ENCODE results near the gene GPR137. TPM values are rescaled to one million over a fixed set of nuclear protein-coding genes. Genes with fewer than 3 reads are reported as not detected.

Gene GPR137
- total and polyA plus RNA-seq, 2 experiments from 2014 or later, result 16.3 to 32.5 TPM

GRCh38 chr11:64241241-64241490 lies 44.5 kb upstream of the GPR137 start (continued):
- TF ChIP-seq ZNF331 (CRISPR knock-in tag; IDR thresholded peaks at IDR 0.05; ENCODE audit: low read depth) (no peak), ZNF114 (CRISPR knock-in tag; IDR thresholded peaks at IDR 0.05) (no peak), ETS1 (IDR thresholded peaks at IDR 0.05) (no peak), CREB1 (CRISPR knock-in tag; IDR thresholded peaks at IDR 0.05; ENCODE audit: low read depth) (no peak)

DNA sequence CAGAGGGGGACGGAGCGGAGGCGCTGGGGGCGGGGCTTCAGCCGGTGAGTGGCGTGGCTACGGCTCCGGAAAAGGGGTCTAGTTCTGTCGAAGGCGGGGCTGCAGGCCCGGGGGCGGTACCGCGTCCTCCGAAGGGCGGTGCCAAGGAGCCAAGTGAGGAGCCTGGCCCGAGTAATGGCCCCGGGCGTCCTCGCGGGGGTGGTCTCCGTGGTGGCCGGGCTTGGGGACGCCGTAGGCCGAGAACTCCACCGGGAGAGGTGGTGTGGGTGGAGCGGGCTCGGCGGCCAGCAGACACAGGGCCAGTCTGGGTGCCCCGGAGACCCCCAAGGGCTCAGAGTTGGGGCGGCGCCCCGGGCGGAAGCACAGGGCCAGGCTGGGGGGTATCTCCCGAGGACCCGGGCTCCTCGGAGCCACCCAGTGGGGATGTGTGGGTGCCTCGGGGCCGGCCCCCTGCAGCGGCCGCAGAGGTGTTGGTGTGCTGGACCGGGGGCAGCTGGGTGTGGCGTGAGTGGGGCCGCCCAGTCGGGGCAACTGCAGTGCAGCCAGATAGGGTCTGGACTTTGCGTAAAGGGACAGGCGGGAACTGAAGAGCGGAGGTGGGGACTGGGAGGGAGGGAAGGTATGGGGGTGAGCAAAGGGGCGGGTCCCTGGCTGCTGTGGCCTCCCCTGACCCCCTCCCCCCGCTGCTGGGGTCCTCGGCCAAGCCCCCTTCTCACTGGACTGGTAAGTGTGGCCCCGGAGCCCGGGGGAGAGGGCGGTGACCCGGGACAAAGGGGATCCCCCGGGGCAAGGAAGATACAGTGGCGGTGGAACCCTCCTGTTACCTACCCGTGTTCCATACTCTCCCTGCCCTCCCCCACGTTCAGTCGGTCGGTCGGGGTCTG lies 43.9 kb upstream of the GPR137 start:
- Histone ChIP-seq H3K36me3 (ENCODE audit: insufficient read depth) (no peaks in the 10 kb centered on the region), H3K27ac (ENCODE audit: low read depth) (peak overlapping the region; percentile 86; the same call in 1 of the 2 replicates), H4K20me1 (replicated peaks; ENCODE audit: insufficient read depth) (no peaks in the 10 kb centered on the region; the same call in 1 of the 2 replicates), H3F3A (replicated peaks; ENCODE audit: low read depth) (peaks cover 28% of the 10 kb centered on the region), H3K9me2 (ENCODE audit: insufficient read depth) (no peaks in the 10 kb centered on the region), H3K27me3 (ENCODE audit: insufficient read depth) (no peaks in the 10 kb centered on the region), H3K79me2 (replicated peaks; ENCODE audit: insufficient read depth) (peaks cover 26% of the 10 kb centered on the region), H3K4me3 (peak overlapping the region; percentile 97), H3K4me1 (ENCODE audit: insufficient read depth) (peaks cover 17% of the 10 kb centered on the region; the same call in 1 of the 2 replicates), H3K4me2 (peak overlapping the region; percentile 96), H2AFZ (no peak overlapping the region)
- DNase-seq (ENCODE audit: low spot score) (peak; percentile 99), ATAC-seq (peak; percentile 72)
- H3K36me3 Mint-ChIP-seq (ENCODE audit: low read depth), result peaks cover 24% of the 10 kb centered on the region
- H3K9me3 Mint-ChIP-seq, result no peaks in the 10 kb centered on the region
- peak overlapping the region; percentile 98 for H3K27ac Mint-ChIP-seq
- H3K27me3 Mint-ChIP-seq (ENCODE audit: insufficient read depth, low read depth, poor library complexity), result peaks cover 28% of the 10 kb centered on the region
- peak overlapping the region; percentile 93 for H3K4me3 Mint-ChIP-seq
- TF ChIP-seq REST (IDR thresholded peaks at IDR 0.05; ENCODE audit: unreplicated experiment) (no peak), POLR2AphosphoS5 (IDR thresholded peaks at IDR 0.05; ENCODE audit: low read depth) (peak; percentile 67; the same call in 1 of the 2 replicates), ETS1 (IDR thresholded peaks at IDR 0.05) (0 out of 2 replicates have a peak, but pooled peaks have one; percentile 10), STAT1 (IDR thresholded peaks at IDR 0.05; ENCODE audit: unreplicated experiment) (no peak)
- H3K4me1 Mint-ChIP-seq, result peaks cover 27% of the 10 kb centered on the region

Data from GM23338 (cell line).